Measurements from ENCODE around the gene NELFB.

Gene NELFB

GRCh38 chr9:137297966-137298365, 42.8 kb downstream of the NELFB start:
- in situ Hi-C loops (cut with HindIII; ENCODE audit: low pct_unique_long_range_greater_than_20kb, low sequenced_read_pairs): no loop called here
- DNase-seq (ENCODE audit: low read depth in 1 of 2, low spot score in 1 of 2): peak in 1 of 2 experiments; percentile 69
- TF ChIP-seq JUND (IDR thresholded peaks at IDR 0.05; ENCODE audit: low read depth): no peak

DNA sequence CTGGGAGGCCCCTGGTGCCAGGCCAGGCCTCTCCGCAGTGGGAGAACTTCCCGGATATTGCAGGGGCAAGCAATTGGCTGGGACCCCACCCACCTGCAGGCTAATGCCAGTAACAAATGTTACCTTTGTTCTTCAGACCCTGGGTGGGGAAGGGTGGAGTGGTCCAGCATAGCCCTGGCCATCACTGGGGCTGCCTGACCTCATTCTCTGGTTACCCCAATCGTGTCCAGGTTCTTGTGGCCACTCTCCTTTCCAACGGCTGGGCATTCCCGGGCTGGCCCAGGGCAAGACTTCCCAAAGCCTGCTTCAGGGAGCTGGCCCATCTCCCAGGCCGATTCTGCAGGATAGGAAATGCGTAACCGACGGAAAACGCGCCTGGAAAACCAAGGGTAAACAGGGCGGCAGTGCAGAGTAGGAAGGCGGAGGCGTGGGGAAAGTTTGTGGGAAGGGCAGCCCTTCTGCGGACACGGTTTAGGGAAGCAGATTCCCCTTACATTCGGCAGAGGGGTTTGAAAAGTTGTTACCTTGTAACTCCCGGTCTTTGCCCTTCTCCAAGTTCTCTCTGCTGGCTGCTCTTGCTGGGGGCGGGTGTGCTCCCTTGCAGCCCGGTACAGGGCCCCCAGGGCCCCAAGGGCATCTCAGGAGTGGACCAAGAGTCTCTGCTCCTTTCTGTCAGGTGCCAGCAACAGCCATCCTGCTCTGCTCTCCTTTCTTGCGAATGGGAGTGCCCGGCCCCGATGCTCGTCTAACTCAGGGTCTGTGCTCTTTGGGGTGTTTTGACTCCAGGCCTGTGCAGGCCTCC, 43.5 kb downstream of the NELFB start:
- in situ Hi-C loops (cut with HindIII; ENCODE audit: low pct_unique_long_range_greater_than_20kb, low sequenced_read_pairs): no loop called here
- peak in 1 of 2 experiments; percentile 75 for DNase-seq (ENCODE audit: low read depth in 1 of 2, low spot score in 1 of 2)
- no peak for TF ChIP-seq JUND (IDR thresholded peaks at IDR 0.05; ENCODE audit: low read depth)

GRCh38 chr9:137299203-137299565, 44.1 kb downstream of the NELFB start:
- no peak for TF ChIP-seq JUND (IDR thresholded peaks at IDR 0.05; ENCODE audit: low read depth)
- in situ Hi-C loops (cut with HindIII; ENCODE audit: low pct_unique_long_range_greater_than_20kb, low sequenced_read_pairs): no loop called here
- peak in 1 of 2 experiments; percentile 50 for DNase-seq (ENCODE audit: low read depth in 1 of 2, low spot score in 1 of 2)

DNA sequence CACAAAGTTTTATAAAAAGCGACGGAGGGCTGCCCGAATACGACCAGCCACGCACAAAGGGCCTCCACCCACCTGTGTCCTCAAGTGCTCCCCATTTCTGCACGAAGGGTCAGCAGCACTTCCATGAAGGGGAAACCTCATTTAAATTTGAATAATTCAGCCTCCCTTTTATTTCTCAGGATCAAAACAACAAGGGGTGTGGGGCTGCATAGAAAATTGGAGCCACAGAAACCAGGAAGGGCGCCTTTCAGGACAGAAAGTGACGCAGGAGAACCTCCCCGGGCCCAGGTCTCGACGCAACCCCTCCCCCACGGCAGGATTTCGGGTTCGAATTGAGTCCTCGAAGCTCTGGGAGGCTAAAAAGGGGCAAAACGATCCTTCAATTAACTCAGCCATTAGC, 44.8 kb downstream of the NELFB start:
- no peak for TF ChIP-seq JUND (IDR thresholded peaks at IDR 0.05; ENCODE audit: low read depth)
- in situ Hi-C loops (cut with HindIII; ENCODE audit: low pct_unique_long_range_greater_than_20kb, low sequenced_read_pairs): no loop called here
- peak in 1 of 2 experiments; percentile 54 for DNase-seq (ENCODE audit: low read depth in 1 of 2, low spot score in 1 of 2)

GRCh38 chr9:137300567-137301080, 45.5 kb downstream of the NELFB start:
- peak; percentile 66 to 96 for DNase-seq (ENCODE audit: low read depth in 1 of 2, low spot score in 1 of 2)
- in situ Hi-C loops (cut with HindIII; ENCODE audit: low pct_unique_long_range_greater_than_20kb, low sequenced_read_pairs): no loop called here
- no peak for TF ChIP-seq JUND (IDR thresholded peaks at IDR 0.05; ENCODE audit: low read depth)

- in situ Hi-C loops (cut with HindIII; ENCODE audit: low pct_unique_long_range_greater_than_20kb, low sequenced_read_pairs): no loop called here
- no peak for TF ChIP-seq JUND (IDR thresholded peaks at IDR 0.05; ENCODE audit: low read depth)
- DNase-seq (ENCODE audit: low read depth in 1 of 2, low spot score in 1 of 2): peak; percentile 77 to 96
Measured at GRCh38 chr9:137301081-137301947, 46.2 kb downstream of the NELFB start.

DNA sequence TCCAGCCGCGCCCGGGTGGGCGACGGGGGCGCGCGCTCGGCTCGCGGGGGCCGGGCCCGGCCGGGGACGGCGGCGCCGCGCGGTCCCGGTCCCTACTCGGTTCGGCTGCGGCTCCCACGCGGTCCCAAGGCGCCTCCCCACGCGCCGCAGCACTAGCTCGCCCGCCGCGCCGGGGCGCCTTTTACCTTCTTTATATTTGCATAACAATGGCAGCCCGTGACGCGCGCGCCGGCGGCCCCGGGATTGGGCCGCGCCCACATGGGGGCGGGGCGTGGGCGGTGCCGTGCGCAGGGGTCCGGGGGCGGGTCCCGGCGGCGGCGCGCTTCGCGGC, 47.0 kb downstream of the NELFB start, which contains the start of gene NRARP:
Gene NRARP (minus strand): TSS at position 154 of the 331 bp plus-strand sequence. CDS start 343 bp downstream, outside the sequence.
- no peak for TF ChIP-seq JUND (IDR thresholded peaks at IDR 0.05; ENCODE audit: low read depth)
- DNase-seq (ENCODE audit: low read depth in 1 of 2, low spot score in 1 of 2): peak; percentile 96 to 97
- in situ Hi-C loops (cut with HindIII; ENCODE audit: low pct_unique_long_range_greater_than_20kb, low sequenced_read_pairs): no loop called here

- in situ Hi-C loops (cut with HindIII; ENCODE audit: low pct_unique_long_range_greater_than_20kb, low sequenced_read_pairs): no loop called here
- TF ChIP-seq JUND (IDR thresholded peaks at IDR 0.05; ENCODE audit: low read depth): no peak
Measured at GRCh38 chr9:137302449-137303150, 47.5 kb downstream of the NELFB start.

DNA sequence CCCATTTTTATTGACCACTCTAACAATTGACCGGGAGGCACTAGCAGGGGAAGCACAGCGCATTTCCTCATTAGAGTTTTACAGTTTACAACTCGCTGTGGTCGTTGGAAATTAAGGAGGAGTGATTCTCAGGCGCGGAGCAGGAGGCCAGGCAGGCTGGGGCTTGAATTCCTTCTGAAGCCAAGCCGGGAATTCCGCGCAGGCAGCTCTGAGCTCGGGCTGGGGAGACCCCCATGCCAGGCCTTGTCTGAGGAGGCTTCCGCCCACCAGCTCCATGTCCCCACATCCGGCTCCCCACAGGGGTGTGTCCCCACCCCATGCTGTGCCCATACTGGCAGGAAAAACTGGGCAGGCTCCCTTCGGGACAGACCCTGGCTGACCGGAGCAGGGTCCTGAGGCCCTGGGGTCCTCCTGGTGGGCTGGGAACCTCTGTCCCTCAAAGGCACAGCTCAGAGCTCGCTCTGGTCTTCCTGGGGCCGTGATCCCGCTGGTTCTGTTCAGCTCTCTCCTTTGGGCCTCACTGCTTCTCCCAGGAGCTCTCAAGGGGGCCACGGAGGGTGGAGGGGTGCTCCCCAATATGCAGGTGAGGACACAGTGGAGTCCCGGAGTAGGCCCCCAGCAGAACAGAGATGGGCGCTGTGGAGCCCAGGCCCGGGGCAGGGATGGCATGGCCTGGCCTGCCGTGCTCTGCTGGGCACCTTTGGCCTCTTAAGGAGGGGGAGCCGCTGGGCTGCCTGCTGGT, 48.2 kb downstream of the NELFB start:
- DNase-seq (ENCODE audit: low read depth in 1 of 2, low spot score in 1 of 2): no peak
- TF ChIP-seq JUND (IDR thresholded peaks at IDR 0.05; ENCODE audit: low read depth): no peak
- in situ Hi-C loops (cut with HindIII; ENCODE audit: low pct_unique_long_range_greater_than_20kb, low sequenced_read_pairs): no loop called here

More at GRCh38 chr9:137302449-137303150, 47.5 kb downstream of the NELFB start:
- DNase-seq (ENCODE audit: low read depth in 1 of 2, low spot score in 1 of 2): peak in 1 of 2 experiments; percentile 94

DNA sequence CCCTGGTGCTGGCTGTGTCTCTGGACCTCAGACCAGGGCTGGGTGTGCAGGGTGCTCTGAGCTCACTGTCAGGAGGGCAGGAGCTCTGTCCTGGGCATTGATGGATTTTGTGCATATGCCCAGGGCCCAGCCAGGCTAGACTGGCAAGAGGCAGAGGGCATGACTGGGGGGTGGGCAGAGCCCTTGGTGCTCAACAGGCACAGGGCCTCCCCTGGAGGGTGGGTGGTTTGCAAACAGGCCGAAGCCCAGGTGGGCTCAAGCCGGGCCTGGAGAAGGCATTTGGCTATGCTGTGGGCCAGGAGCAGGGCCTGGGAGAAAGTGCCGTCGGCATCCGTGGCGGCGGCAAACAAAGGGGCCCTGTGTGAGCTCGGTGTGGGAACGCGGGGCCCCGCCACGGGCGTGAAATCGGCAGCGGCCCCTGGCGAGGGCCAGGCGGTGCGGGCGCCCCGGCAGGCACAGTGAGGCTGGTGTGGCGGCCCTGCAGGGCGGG, 48.8 kb downstream of the NELFB start:
- DNase-seq (ENCODE audit: low read depth in 1 of 2, low spot score in 1 of 2): no peak
- in situ Hi-C loops (cut with HindIII; ENCODE audit: low pct_unique_long_range_greater_than_20kb, low sequenced_read_pairs): no loop called here
- TF ChIP-seq JUND (IDR thresholded peaks at IDR 0.05; ENCODE audit: low read depth): no peak

- TF ChIP-seq JUND (IDR thresholded peaks at IDR 0.05; ENCODE audit: low read depth): no peak
- in situ Hi-C loops (cut with HindIII; ENCODE audit: low pct_unique_long_range_greater_than_20kb, low sequenced_read_pairs): no loop called here
- no peak for DNase-seq (ENCODE audit: low read depth in 1 of 2, low spot score in 1 of 2)
Measured at GRCh38 chr9:137304383-137305059, 49.4 kb downstream of the NELFB start.

All from T47D (cell line).